ENCODE measurements around the gene DLG1.
A peak's percentile ranks its signal among the peaks of the same experiment; 100 is the strongest.

DLG1 gene

GRCh38 chr3:197025736-197026480 is 272.5 kb downstream of the DLG1 start:
- no peak for DNase-seq

GRCh38 chr3:197024881-197025735 is 273.3 kb downstream of the DLG1 start:
- DNase-seq, result no peak

GRCh38 chr3:197023998-197024651 is 274.3 kb downstream of the DLG1 start:
- no peak for DNase-seq

GRCh38 chr3:197023241-197023997 is 275.0 kb downstream of the DLG1 start:
- no peak for DNase-seq

GRCh38 chr3:197022405-197023231 is 275.8 kb downstream of the DLG1 start:
- no peak for DNase-seq

GRCh38 chr3:197021729-197022404 is 276.5 kb downstream of the DLG1 start:
- DNase-seq, result no peak

GRCh38 chr3:197021231-197021630 is 277.2 kb downstream of the DLG1 start:
- DNase-seq, result peak in 1 of 2 donors; percentile 6

GRCh38 chr3:197019535-197019934 is 278.9 kb downstream of the DLG1 start:
- no peak for DNase-seq

GRCh38 chr3:197019021-197019420 is 279.4 kb downstream of the DLG1 start:
- no peak for DNase-seq

- DNase-seq, result no peak
These were observed 281.4 kb downstream of the DLG1 start for GRCh38 chr3:197017003-197017402.

GRCh38 chr3:197015790-197016736 is 282.3 kb downstream of the DLG1 start:
- DNase-seq, result no peak

- DNase-seq, result no peak
These were observed 283.4 kb downstream of the DLG1 start for GRCh38 chr3:197014942-197015575.

GRCh38 chr3:197014024-197014423 is 284.4 kb downstream of the DLG1 start:
- DNase-seq, result no peak

GRCh38 chr3:197012540-197012883 is 285.9 kb downstream of the DLG1 start:
- no peak for DNase-seq

- DNase-seq, result no peak
These were observed 286.5 kb downstream of the DLG1 start for GRCh38 chr3:197011780-197012539.

GRCh38 chr3:197010556-197011351 is 287.7 kb downstream of the DLG1 start:
- no peak for DNase-seq

GRCh38 chr3:197009532-197010019 is 288.8 kb downstream of the DLG1 start:
- DNase-seq, result no peak

All from stimulated activated CD4-positive, alpha-beta T cell treated with anti-CD3 and anti-CD28 coated beads, Interleukin-2, amount 100 ng/mL, for 24 hours (primary cell).